ENCODE results near the gene CDC6. TPM values are rescaled to one million over a fixed set of nuclear protein-coding genes. Genes with fewer than 3 reads are reported as not detected.

The CDC6 gene
- total and polyA plus RNA-seq, 2 donors (not counting 1 experiment from before 2014, with no cell fraction given), result 0.69 to 2.2 TPM

GRCh38 chr17:40313668-40314583, 26.2 kb downstream of the CDC6 start:
- H3K4me1 ChIP-seq (ENCODE audit: control insufficient read depth in 2 of 2, insufficient read depth in 2 of 2, low read length in 2 of 2), result peaks cover 61 to 78% of the 10 kb centered on the region in 2 donors
- H3K27ac Mint-ChIP-seq, result peak overlapping the region; percentile 35
- no peak overlapping the region for H3K4me3 ChIP-seq (ENCODE audit: control extremely low read depth in 1 of 5, extremely low read depth in 1 of 5, insufficient read depth in 1 of 5, low read depth in 2 of 5, low read length in 4 of 5)
- peak overlapping the region; percentile 30 for H3K4me2 ChIP-seq (replicated peaks; ENCODE audit: low read depth, low read length, poor library complexity, severe bottlenecking)
- DNase-seq (no peak), ATAC-seq (ENCODE audit: low read depth) (no peak)
- H3K27ac ChIP-seq (ENCODE audit: low read length in 2 of 2), result no peak overlapping the region
- CTCF ChIA-PET, result interaction anchor here (9.8 to 30.5 kb wide), 2 partner anchors 9 to 44 kb away, joined by 119 to 871 read pairs; partner anchors contain the start of gene GJD3
- peaks cover 42% of the 10 kb centered on the region for H3K4me1 Mint-ChIP-seq
- H3K4me3 Mint-ChIP-seq, result no peak overlapping the region
- no peaks in the 10 kb centered on the region for H3K27me3 Mint-ChIP-seq
- H3K36me3 ChIP-seq (replicated peaks in 1 of 2; ENCODE audit: control extremely low read depth in 1 of 2, control insufficient read depth in 1 of 2, extremely low read depth in 1 of 2, insufficient read depth in 2 of 2, low read length in 1 of 2), result no peaks in the 10 kb centered on the region
- 90% methylated on average over 2 of the region's 7 CpGs for WGBS (ENCODE audit: insufficient coverage)
- POLR2A ChIA-PET, result interaction anchor here (0.6 to 3.0 kb wide), 6 partner anchors 10 to 41 kb away, joined by 3 to 20 read pairs (median 7); no protein-coding TSS in a partner anchor
- peaks cover 4% of the 10 kb centered on the region for H4K20me1 ChIP-seq (ENCODE audit: control insufficient read depth, insufficient read depth, low read length, poor library complexity, severe bottlenecking)
- H3K9me3 Mint-ChIP-seq (ENCODE audit: insufficient read depth), result no peaks in the 10 kb centered on the region
- no peaks in the 10 kb centered on the region for H3K27me3 ChIP-seq (replicated peaks in 1 of 4; ENCODE audit: control extremely low read depth in 1 of 4, control insufficient read depth in 3 of 4, insufficient read depth in 4 of 4, low read length in 3 of 4)
- no peaks in the 10 kb centered on the region for H3K9me3 ChIP-seq (ENCODE audit: control extremely low read depth in 1 of 3, control insufficient read depth in 2 of 3, insufficient read depth in 1 of 3, low read length in 2 of 3)
- no peak for TF ChIP-seq EZH2 (IDR thresholded peaks at IDR 0.05; ENCODE audit: borderline replicate concordance, insufficient read depth, low read depth, low read length, poor library complexity, severe bottlenecking)
- no peak for TF ChIP-seq CTCF (IDR thresholded peaks at IDR 0.05)
- H3K9ac ChIP-seq (ENCODE audit: low read length), result no peak overlapping the region
- intact Hi-C loops (cut with micrococcal nuclease), result no loop called here
- no peak overlapping the region for H2AFZ ChIP-seq (ENCODE audit: insufficient read depth, low read depth, low read length, poor library complexity, severe bottlenecking)
- peaks cover 28% of the 10 kb centered on the region for H3K79me2 ChIP-seq (ENCODE audit: control insufficient read depth, insufficient read depth, low read length)

- CTCF ChIA-PET, result interaction anchor here (9.8 to 30.5 kb wide), 2 partner anchors 10 to 44 kb away, joined by 119 to 871 read pairs; partner anchors contain the start of gene GJD3
- peak; percentile 31 for ATAC-seq (ENCODE audit: low read depth)
- H3K9ac ChIP-seq (ENCODE audit: low read length), result no peak overlapping the region
- H3K27me3 Mint-ChIP-seq, result no peaks in the 10 kb centered on the region
- no peaks in the 10 kb centered on the region for H3K27me3 ChIP-seq (replicated peaks in 1 of 4; ENCODE audit: control extremely low read depth in 1 of 4, control insufficient read depth in 3 of 4, insufficient read depth in 4 of 4, low read length in 3 of 4)
- H3K4me2 ChIP-seq (replicated peaks; ENCODE audit: low read depth, low read length, poor library complexity, severe bottlenecking), result peak overlapping the region; percentile 30
- no peak overlapping the region for H3K4me3 ChIP-seq (ENCODE audit: control extremely low read depth in 1 of 5, extremely low read depth in 1 of 5, insufficient read depth in 1 of 5, low read depth in 2 of 5, low read length in 4 of 5)
- H4K20me1 ChIP-seq (ENCODE audit: control insufficient read depth, insufficient read depth, low read length, poor library complexity, severe bottlenecking), result peaks cover 8% of the 10 kb centered on the region
- peaks cover 61 to 78% of the 10 kb centered on the region in 2 donors for H3K4me1 ChIP-seq (ENCODE audit: control insufficient read depth in 2 of 2, insufficient read depth in 2 of 2, low read length in 2 of 2)
- peak overlapping the region; percentile 30 for H3K4me3 Mint-ChIP-seq
- no peak overlapping the region for H2AFZ ChIP-seq (ENCODE audit: insufficient read depth, low read depth, low read length, poor library complexity, severe bottlenecking)
- no peaks in the 10 kb centered on the region for H3K9me3 Mint-ChIP-seq (ENCODE audit: insufficient read depth)
- peaks cover 49% of the 10 kb centered on the region for H3K4me1 Mint-ChIP-seq
- H3K36me3 ChIP-seq (replicated peaks in 1 of 2; ENCODE audit: control extremely low read depth in 1 of 2, control insufficient read depth in 1 of 2, extremely low read depth in 1 of 2, insufficient read depth in 2 of 2, low read length in 1 of 2), result no peaks in the 10 kb centered on the region
- H3K27ac Mint-ChIP-seq, result peak overlapping the region; percentile 23
- no peak overlapping the region for H3K27ac ChIP-seq (ENCODE audit: low read length in 2 of 2)
- peaks cover 34% of the 10 kb centered on the region for H3K79me2 ChIP-seq (ENCODE audit: control insufficient read depth, insufficient read depth, low read length)
- intact Hi-C loops (cut with micrococcal nuclease), result no loop called here
- WGBS (ENCODE audit: insufficient coverage), result 29% methylated on average over 3 of the region's 3 CpGs
- H3K9me3 ChIP-seq (ENCODE audit: control extremely low read depth in 1 of 3, control insufficient read depth in 2 of 3, insufficient read depth in 1 of 3, low read length in 2 of 3), result no peaks in the 10 kb centered on the region
- POLR2A ChIA-PET, result interaction anchor here (0.6 to 3.0 kb wide), 5 partner anchors 11 to 40 kb away, joined by 3 to 20 read pairs (median 9); no protein-coding TSS in a partner anchor
- TF ChIP-seq EZH2 (IDR thresholded peaks at IDR 0.05; ENCODE audit: borderline replicate concordance, insufficient read depth, low read depth, low read length, poor library complexity, severe bottlenecking) (no peak), CTCF (IDR thresholded peaks at IDR 0.05) (no peak)
- peak; percentile 67 for DNase-seq
Measured at GRCh38 chr17:40314584-40314956, 26.9 kb downstream of the CDC6 start.

Measured in B cell (primary cell).